22Rv1 (cell line): ENCODE data around the gene LRRTM1.

Source experiments
- ZFX ChIP-seq: fragments of 450-650 bp; IDR thresholded peaks from 2 replicates; pipeline ENCODE4 v1.6.1; 2017; ENCODE audit warnings: antibody characterized with exemption, borderline replicate concordance
- TF ChIP-seq, protein P1 (sequence below): fragments of 450-650 bp; IDR thresholded peaks from 2 replicates; pipeline ENCODE4 v1.5.1; 2017; ENCODE audit warnings: mild to moderate bottlenecking

DNA sequence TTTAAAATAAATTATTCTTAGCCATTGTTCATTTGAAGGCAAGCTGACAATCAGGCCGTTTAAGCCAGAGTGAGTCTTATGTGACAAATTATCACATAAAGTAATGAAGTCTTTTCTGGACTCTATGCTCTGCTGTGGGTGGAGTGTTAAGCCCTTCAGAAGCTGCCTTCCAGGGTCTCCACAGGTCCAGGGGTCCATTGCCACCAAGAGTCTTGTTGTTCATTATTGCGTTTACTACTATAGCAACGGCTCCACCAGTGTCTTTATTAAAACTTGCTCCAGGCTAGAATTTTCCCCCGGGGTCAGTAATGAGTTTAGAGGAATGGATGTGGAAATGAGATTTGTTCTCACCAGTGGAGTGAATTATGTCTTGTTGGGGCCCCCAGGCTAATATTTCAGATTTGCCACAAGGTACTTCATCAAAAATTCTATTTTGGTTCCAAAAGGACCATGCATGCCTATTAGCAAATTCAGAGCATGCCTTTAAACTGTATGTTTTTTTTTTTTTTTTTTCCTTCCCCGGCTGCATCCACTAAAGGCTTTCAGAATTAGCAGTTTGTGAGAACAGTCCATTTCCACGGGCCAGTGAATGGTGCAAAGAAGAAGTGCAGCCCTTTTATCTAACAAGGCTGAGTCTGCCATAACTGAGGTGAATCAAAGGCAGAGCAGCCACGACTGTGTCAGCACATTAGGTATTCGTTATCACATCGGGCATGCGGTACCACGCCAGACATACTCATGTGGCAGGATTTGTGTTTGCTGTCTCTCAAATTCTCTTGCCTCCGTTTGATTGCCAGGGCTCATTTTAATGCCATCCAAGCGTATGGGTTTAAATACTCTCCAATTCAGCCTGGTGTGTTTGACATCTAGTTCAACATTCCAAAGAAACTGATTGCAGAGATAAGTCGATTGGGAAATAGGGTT, 26.2 kb upstream of the LRRTM1 start:
- TF ChIP-seq, protein P1, sequence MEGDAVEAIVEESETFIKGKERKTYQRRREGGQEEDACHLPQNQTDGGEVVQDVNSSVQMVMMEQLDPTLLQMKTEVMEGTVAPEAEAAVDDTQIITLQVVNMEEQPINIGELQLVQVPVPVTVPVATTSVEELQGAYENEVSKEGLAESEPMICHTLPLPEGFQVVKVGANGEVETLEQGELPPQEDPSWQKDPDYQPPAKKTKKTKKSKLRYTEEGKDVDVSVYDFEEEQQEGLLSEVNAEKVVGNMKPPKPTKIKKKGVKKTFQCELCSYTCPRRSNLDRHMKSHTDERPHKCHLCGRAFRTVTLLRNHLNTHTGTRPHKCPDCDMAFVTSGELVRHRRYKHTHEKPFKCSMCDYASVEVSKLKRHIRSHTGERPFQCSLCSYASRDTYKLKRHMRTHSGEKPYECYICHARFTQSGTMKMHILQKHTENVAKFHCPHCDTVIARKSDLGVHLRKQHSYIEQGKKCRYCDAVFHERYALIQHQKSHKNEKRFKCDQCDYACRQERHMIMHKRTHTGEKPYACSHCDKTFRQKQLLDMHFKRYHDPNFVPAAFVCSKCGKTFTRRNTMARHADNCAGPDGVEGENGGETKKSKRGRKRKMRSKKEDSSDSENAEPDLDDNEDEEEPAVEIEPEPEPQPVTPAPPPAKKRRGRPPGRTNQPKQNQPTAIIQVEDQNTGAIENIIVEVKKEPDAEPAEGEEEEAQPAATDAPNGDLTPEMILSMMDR, result no peak
- no peak for TF ChIP-seq ZFX
